GM20000 (cell line): Measurements from ENCODE around the gene GREB1.

Experiments used
- DNase-seq: peaks from one replicate; pipeline ENCODE4 v3.0.0; 2012; ENCODE audit warnings: low spot score
- TF ChIP-seq, protein P1 (sequence below): IDR thresholded peaks from 2 replicates; pipeline ENCODE4 v1.5.1; 2012; ENCODE audit warnings: mild to moderate bottlenecking, control low read depth; ENCODE audit errors: extremely low read depth, missing control alignments

The GREB1 gene

DNA sequence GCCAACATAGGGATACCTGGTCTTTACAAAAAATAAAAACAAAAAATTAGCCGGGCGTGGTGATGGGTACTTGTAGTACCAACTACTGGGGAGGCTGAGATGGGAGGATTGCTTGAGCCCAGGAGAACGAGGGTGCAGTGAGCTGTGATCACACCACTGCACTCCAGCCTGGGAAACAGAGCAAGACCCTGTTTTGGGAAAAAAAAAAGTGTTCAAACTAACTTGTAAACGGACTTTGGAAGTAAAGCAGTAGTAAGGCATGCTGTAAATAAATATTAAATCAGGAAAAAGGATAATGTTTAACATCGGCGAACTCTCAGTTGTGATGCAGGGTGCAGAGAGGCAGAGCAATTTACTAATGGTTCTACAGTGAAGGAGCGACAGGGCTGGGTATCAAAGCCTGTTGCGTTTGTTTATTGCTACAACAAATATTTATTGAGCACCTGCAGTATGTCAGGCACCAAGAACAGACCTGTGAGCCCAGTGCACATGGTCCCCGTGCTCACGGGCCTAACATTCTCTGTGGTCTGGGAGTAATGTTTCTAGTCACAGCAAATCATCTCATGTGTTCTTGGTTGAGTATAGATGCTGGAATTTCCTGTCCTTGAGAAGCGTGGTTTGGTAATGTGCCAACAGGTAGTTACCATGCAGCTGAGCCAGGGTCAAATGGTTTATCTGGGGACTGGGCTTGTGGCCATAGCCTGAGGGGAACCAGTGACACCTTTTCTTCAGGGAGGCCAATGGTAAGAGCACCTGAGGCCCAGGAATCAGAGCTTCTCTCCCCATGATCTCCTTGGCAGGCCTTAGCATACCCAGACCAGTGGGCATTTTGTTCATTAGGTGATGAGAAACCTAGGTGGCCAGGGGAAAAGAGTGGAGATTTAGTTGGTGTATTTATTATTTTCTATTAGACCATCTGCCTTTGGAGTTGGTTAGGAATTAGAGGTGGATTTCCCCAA lies 27.9 kb upstream of the GREB1 start:
- TF ChIP-seq, protein P1, sequence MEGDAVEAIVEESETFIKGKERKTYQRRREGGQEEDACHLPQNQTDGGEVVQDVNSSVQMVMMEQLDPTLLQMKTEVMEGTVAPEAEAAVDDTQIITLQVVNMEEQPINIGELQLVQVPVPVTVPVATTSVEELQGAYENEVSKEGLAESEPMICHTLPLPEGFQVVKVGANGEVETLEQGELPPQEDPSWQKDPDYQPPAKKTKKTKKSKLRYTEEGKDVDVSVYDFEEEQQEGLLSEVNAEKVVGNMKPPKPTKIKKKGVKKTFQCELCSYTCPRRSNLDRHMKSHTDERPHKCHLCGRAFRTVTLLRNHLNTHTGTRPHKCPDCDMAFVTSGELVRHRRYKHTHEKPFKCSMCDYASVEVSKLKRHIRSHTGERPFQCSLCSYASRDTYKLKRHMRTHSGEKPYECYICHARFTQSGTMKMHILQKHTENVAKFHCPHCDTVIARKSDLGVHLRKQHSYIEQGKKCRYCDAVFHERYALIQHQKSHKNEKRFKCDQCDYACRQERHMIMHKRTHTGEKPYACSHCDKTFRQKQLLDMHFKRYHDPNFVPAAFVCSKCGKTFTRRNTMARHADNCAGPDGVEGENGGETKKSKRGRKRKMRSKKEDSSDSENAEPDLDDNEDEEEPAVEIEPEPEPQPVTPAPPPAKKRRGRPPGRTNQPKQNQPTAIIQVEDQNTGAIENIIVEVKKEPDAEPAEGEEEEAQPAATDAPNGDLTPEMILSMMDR = no peak
- no peak for DNase-seq

DNA sequence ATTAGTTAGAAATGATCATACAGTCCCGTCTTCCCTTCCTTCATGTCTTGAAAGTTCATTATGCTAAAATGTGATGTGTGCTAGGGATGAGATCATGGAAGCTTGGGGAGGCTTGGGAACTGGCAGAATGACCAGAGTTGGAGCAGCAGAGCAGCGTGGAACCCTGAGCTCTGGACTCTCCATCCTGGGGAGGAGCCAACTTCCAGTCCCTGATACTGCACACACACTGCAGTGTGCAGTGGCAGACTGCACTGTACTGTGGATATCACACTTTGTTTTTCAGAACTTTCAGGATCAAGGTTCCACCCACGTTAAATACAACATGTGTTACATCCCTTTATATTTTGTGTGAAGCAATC lies 27.3 kb upstream of the GREB1 start:
- TF ChIP-seq, protein P1 = no peak
- DNase-seq = no peak

DNA sequence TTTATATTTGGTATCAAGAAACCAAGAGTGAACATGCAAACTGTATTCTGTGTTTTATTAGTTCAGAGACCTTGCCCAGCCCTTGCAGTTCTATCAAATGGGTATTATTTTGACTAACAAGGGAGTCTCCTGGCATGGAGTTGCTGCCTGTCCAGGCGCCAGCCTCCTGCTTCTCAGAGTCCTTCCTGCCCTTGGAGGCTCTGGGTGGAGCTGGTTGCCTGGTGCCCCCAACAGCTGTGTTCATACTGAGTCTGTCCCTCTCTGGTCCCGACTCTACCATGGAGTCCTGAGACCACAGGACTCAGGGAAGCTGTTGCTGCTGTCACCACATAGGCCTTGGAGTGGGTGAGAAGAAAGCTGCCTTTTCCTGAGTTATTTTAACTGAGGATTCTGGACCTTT lies 26.3 kb upstream of the GREB1 start:
- TF ChIP-seq, protein P1 = no peak
- DNase-seq = no peak

DNA sequence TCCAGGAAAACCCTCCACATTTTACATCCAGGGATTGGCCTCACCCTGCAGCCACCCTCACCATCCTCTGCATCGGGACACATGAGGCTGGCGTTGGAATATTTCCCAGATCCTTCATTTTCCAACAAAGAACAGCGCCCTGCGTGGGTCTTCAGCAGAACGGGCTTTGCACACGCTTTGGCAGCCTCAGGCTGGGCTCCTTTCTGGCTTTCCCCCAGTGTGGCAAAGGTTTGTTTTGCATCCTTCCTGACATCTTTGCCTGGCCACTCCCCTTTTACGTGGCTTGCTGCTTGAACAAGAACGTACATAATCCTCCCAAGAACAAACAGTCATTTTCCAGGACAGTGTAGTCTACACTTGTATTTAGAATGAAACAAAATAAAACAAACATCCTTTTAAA lies 25.6 kb upstream of the GREB1 start:
- DNase-seq = no peak
- TF ChIP-seq, protein P1 = no peak

DNA sequence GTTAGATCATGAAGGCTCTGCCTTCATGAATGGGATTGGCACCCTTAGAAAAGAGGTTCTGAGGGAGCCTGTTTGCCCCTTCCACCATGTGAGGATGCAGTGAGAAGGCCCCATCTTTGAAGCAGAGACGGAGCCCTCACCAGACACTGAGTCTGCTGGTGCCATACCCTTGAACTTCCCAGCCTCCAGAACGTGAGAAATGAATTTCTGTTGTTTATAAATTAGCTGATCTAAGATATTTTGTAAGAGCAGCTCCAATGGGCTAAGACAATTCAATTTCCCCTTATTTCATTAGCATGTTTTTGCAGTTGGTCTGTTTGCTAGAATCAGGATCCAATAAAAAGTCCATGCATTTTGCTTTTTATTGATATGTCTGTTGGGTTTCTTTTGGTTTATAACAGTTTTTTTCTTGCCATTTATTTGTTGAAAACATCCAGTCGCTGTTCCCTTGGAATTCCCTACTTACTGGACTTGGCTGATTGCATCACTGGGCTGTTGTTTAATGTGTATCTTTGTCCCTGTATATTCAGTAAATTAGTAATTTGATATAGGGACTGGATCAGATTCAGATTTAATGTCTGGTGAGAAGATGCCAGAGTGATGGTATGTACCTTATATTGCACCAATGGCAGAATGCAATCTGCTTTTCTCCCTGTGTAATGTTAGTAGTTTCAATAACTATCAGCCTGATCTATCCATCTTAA lies 24.0 kb upstream of the GREB1 start:
- no peak for DNase-seq
- TF ChIP-seq, protein P1 = no peak

DNA sequence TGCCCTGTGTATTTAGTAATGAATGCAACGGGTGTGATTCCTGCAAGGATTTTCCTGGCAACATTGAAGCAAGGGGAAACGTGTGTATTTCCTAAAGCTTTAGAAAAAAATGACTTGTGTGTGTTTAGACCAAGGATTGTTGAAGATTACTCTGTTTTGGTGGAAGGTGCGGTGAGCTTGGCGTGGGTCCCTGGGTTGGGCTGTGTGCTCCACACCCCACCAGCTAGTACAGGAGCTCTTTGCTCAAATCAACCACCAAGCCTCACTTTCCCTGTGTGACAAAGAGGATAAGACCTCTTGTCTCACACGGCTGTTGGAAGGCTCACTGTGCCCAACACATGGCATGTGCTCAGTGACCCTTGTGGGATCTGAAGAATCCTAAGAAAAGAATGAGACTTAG lies 21.4 kb upstream of the GREB1 start:
- TF ChIP-seq, protein P1 = no peak
- DNase-seq = no peak

DNA sequence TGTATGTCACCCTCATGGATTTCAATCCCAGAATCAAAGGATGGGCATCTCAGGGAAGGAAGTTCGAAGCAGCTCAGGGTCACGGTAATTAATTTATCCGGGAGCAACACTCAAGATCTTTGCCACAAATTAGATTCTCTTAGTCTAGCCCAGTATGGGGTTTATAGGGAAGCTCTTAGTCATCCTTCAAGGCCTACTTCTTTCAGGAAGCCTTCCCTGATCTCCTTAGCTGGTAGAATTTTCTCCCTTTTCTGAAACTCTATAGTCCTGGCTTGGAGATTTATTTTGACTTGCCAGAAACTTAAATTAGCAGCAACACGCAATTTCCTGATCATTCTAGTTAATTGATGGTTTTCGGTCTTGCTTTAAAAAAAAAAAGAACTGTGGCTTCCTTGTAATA lies 20.5 kb upstream of the GREB1 start:
- TF ChIP-seq, protein P1 = no peak
- DNase-seq = no peak
